Neural progenitor cell (in vitro differentiated cells): ENCODE measurements around the gene RNF14.

ENCODE experiments used
- EZH2 ChIP-seq: fragments of 200-600 bp; sonication (generic); IDR thresholded peaks from 2 replicates; pipeline ENCODE4 v1.6.1; 2017; ENCODE audit warnings: antibody characterized with exemption, mild to moderate bottlenecking, moderate library complexity
- TF ChIP-seq, protein P1 (sequence below): fragments of 200-600 bp; sonication (generic); IDR thresholded peaks from 2 replicates; pipeline ENCODE4 v1.5.1; 2017; ENCODE audit warnings: antibody characterized with exemption, mild to moderate bottlenecking

DNA sequence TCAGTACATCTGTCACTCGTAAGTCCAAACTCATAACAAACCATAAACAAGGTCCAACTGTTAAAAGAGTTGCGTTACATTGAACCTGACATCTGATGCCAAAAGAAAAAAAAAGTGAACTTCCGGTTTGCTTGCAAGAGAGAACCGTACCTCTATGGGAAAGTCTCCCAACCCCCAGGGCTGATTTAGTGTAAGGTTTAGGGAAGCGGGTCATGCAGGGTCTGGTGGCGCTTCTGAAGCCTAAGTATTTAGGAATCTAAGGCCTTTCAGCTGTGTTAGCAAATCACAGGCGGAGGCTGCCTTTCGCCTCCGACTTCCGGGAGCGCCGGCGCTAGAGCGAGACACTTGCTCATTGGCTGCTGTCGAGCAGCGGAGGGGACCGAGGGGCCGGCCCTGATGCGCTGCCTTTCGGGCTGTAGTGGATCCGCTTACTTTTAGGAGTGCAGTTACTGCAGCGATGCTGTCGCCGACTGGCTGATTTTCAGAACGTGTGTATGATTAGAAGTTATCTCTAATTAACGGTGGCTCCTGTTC lies 55.9 kb downstream of the RNF14 start:
- TF ChIP-seq, protein P1, sequence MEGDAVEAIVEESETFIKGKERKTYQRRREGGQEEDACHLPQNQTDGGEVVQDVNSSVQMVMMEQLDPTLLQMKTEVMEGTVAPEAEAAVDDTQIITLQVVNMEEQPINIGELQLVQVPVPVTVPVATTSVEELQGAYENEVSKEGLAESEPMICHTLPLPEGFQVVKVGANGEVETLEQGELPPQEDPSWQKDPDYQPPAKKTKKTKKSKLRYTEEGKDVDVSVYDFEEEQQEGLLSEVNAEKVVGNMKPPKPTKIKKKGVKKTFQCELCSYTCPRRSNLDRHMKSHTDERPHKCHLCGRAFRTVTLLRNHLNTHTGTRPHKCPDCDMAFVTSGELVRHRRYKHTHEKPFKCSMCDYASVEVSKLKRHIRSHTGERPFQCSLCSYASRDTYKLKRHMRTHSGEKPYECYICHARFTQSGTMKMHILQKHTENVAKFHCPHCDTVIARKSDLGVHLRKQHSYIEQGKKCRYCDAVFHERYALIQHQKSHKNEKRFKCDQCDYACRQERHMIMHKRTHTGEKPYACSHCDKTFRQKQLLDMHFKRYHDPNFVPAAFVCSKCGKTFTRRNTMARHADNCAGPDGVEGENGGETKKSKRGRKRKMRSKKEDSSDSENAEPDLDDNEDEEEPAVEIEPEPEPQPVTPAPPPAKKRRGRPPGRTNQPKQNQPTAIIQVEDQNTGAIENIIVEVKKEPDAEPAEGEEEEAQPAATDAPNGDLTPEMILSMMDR = no peak
- peak; percentile 49 for TF ChIP-seq EZH2
